Measurements from ENCODE around the gene DPP4.

GRCh38 chr2:161998857-161999256 is 75.2 kb downstream of the DPP4 start:
- TF ChIP-seq CTCF (conservative IDR thresholded peaks at IDR 0.05 in 1 of 2, IDR thresholded peaks at IDR 0.05 in 1 of 2; ENCODE audit: extremely low read depth in 1 of 2, insufficient read depth in 1 of 2, low read depth in 1 of 2, low read length in 2 of 2) = no peak
- no peak for TF ChIP-seq EZH2 (IDR thresholded peaks at IDR 0.05; ENCODE audit: borderline replicate concordance, low read length)

Measured in mammary epithelial cell (primary cell).